Hepatic stellate cell (primary cell): Measurements from ENCODE around the gene CORIN.

Experiments used
- DNase-seq: peaks from one replicate; pipeline ENCODE4 v3.0.0; 2011; ENCODE audit warnings: low spot score

Gene CORIN

DNA sequence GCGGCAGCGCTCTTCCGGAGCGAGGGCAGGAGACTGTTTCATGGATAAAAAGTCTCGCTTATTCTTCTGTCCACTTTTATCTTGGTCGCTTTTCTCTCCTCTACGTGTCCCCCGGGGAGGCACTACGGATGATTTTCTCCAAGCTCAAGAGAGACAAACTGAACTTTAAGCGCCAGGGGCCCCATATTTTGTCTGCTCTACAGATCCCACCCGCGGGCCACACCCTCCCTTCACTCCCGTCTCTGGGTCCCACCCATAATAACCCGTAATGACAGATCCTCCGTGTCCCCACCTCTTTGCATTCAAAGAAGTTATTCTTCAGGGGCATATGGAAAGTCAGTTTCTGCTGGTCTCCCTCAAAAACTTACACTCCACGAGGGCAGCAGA is at the start of gene CORIN:
CORIN (minus strand) TSS at position 160 of the 387 bp plus-strand sequence; CDS start at position 42, 118 bp downstream.
- no peak for DNase-seq

- no peak for DNase-seq
Measured at GRCh38 chr4:47882228-47882627, 44.4 kb upstream of the CORIN start.

- DNase-seq: no peak
Measured at GRCh38 chr4:47879458-47879857, 41.6 kb upstream of the CORIN start.

- DNase-seq: no peak
Measured at GRCh38 chr4:47876784-47877546, 39.1 kb upstream of the CORIN start.

DNA sequence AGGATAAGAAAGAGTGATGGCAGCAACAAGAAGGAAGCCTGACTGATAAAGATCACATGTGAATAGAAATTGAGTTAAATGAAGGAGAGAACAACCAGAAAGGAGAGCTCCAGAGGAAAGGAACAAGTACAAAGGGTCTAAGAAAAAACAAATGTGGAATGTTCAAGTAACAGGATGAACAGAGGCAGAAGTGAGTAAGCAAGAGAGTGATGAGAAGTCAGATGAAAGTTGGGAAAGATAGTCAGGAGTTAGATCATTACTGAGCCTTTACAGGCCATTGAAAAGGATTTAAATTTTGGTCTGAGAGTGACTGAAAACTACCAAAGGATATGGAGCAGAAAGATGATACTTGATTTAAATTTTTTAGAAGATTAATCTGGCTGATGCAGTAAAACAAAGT is 38.4 kb upstream of the CORIN start:
- no peak for DNase-seq

GRCh38 chr4:47873877-47874541 is 36.1 kb upstream of the CORIN start:
- no peak for DNase-seq

GRCh38 chr4:47863486-47863885 is 25.6 kb upstream of the CORIN start:
- DNase-seq: no peak

DNA sequence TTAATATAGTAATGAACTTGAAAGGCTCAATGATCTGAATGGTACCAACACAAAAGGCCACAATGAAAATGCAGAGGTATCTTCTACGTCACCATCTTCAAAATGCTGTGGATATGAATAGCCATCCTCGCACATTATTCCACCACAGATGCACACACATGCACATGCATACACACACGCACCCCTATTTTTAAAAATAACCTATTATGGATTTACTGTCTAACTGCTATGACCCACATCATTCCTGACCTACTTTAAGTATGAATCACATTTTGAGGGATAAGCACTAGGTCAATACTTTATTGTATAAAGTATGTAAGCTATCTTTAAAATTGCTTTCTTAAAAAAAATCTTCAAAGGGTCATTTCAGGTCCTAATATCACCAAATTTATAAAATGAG is 24.4 kb upstream of the CORIN start:
- DNase-seq: peak; percentile 44

DNA sequence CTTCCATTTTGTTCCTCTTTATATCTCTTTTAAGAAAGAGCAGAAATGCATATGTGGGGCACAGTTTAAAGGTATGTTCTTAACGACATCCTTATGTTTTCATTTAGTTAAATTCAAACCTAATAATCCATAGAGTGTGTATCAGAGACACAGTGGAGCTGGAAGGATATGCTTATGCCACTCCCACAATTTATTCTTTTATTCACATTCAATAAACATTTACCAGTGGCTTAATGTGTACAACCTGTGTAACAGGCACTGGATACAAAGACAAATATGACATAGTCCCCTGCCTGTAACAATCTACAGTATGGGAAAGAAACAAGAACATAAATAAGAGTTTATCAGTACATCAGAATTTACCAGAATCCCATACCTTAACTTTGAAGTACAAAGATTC is 22.4 kb upstream of the CORIN start:
- DNase-seq: no peak

DNA sequence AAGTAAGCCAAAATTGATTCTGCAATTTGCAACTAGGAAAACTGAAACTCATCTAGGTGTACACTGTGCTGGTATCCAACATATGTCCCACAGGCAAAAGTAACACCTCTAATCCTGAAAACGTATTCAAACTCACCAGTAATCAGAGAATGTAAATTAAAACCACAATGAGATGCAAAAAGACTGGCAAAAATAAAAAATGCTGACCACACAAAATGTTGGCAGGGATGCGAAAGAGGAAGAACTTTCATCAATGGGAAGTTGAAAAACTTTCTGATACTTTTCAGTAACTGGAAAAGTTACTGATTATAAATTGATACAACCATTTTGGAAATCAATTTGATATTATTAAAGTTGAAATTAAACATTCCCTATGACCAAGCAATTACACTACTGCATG is 20.1 kb upstream of the CORIN start:
- DNase-seq: no peak

DNA sequence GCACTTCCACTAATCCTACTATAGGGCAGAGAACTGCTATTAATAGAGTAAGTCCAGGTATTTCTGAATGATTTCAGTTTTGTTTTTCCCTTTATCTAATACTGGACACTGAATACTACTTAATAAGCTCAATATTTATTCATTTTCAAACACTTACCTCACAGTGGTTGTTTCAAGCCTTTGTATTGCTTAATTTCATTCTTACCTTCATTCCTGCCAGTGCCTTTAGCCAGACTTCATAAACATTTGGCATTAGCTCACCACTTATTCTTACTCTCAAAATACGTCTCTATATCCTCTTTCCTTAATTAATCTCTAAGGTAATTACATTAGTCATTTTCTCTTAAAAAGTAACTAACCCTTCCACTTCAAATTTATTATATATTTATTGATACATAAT is 18.8 kb upstream of the CORIN start:
- DNase-seq: no peak

DNA sequence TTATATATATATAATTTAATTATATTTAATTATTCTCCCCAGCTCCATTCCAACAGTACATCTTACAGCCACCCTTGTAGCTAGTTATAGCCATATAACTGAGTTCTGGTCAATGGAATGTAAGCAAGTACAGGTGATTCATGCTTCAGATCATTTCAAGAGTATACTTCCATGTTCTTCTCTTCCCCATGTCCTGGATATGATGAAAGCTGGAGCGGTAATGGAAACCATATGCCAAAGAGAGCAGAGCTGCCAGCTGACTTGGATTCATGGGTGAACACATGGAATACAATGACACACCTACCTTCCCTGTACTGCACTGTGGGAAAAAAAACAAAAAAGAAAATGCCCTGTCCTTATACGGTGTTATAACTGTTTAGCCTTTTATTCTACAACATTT is 17.5 kb upstream of the CORIN start:
- no peak for DNase-seq

- no peak for DNase-seq
Measured at GRCh38 chr4:47852136-47852535, 14.3 kb upstream of the CORIN start.

GRCh38 chr4:47849466-47849865 is 11.6 kb upstream of the CORIN start:
- no peak for DNase-seq

GRCh38 chr4:47848041-47848440 is 10.2 kb upstream of the CORIN start:
- no peak for DNase-seq

GRCh38 chr4:47842985-47843384 is 5.1 kb upstream of the CORIN start:
- DNase-seq: no peak

GRCh38 chr4:47840291-47840690 is 2.4 kb upstream of the CORIN start:
- DNase-seq: no peak

DNA sequence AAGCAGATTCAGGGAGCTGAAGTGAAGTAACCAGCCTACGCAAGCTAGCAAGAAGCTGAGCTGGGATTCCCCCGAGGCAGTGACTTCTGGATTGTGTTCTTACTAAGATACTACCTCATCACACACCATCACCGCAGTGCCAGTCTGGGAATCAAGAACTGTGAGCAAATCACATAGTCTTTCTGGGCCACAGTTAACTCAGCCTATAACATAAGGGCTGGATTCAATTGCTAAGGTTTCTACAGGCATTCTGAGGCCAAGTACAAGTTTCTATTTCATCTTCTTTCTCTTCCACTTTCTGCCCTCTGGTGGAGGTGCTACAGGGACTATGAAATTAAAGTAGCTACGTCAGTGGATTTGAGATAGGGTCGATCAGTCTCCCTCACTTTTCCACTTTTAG is 1.4 kb upstream of the CORIN start:
- peak; percentile 24 for DNase-seq

GRCh38 chr4:47838445-47838844 is 578 bp upstream of the CORIN start:
- no peak for DNase-seq

DNA sequence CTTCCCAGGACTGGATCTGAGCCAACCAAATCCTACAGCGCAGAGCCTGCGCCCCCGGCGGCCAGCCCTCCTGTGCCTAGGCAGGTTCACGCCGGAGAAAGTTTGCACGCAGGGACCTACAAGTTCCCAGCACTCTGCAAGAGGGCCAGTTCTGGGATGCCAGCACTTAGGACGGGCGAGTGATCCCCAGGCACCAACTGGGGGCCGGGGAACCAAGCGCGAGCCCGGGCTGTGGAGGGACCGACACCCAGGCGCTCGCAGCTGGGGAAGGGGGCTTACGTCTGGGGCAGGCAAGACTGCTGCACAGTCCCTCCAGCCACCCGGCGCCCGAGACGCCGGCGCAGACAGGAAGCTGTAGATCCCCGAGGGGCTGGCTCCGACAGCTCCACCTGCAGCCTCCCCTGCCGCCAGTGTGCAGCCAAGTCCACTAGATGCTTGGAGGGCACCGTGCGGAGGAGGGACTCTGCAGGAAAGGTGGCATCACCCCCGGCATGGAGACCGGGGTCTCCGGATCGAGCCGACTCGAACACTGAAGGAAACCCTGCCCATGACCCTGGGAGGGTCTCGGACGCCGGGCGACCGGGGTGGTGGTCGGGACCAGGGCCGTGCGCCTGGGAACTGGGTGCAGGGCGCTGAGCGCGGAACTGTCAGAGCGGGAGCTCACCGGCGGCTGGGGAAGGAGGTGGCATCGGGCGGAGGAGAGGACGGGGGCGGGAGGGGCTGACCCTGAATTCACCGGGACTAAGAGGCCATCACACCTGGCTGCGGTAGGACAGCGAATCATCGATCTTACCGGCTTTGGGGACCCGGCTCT is 566 bp downstream of the CORIN start:
- peak; percentile 41 for DNase-seq

- DNase-seq: peak; percentile 81
Measured at GRCh38 chr4:47836641-47837093, 1.2 kb downstream of the CORIN start.

- peak; percentile 53 for DNase-seq
Measured at GRCh38 chr4:47835494-47835893, 2.4 kb downstream of the CORIN start.
